ENCODE data around the gene TRIM33.

TRIM33 gene

DNA sequence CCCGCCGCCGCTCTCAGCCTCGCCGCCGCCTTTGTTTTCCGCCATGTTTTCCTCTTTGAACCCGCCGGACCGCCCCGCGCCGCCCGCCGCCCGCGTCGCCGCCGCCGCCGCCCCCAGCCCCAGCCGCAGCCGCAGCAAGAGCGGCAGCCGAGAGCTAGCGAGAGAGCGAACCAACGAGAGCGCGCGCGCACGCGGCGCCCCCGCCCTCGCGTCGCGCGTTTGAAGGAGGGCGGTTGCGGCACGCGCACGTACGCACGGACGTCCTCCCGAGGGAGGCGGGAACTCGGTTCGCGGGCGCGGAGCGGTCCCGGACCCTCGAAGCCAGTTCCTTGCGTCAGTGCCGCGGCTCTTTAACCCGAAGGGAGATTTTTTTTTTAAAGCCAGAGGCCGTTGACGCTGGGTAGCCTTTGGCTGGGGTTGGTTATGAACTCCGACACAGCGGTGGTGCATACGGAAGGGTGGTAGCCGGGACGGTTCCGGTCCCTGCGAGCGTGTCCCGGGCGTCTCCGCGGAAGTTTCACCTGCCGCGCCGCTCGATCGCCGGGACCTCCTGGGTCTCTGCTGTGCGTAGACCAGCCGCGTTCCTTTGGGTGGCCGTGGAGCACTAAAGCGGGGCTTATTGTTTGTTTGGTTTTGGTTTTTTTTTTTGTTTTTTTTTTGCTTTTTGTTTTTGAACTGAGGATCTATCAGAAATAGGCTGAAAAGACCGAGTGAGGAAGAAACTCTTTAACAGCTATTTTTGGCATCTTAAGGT, at the start of gene TRIM33:
Gene TRIM33 (minus strand): TSS at position 172 of the 754 bp plus-strand sequence. CDS start 127 bp downstream, at position 45.
- peak; percentile 90 for DNase-seq

DNA sequence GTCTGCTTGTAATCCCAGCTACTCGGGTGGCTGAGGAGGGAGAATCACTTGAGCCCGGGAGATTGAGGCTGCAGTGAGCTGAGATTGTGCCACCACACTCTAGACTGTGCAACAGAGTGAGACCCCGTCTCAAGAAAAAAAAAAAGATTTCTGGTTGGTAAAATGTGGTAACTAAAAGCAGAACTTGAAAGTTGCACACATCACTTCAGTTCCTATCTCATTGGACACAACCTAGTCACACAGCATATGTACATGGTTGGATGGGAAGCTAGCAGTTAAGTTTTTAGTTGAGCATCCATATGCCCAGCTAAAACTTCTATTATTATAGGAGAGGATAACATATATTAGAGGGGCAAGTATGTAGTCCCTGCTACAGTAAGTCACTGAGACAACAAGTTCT, 48.4 kb upstream of the TRIM33 start:
- DNase-seq = no peak

DNA sequence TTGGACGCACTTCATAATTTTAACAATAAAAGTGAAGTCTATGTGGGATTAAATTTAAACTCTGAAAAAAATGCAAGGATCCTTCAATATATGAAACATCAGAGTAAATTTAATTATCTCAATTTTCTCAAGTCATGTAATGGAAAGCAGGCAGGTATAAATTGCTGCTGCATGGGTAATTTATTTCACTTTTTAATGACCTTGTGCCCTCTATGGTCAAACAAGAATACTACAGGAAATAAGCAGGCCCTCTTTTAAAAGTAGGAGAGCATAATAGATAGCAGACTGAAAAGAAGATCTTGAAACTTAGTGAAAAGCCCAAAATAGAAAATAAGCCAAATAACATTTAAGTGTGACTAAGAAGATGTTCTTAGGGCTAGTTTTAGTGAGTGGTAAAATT, 47.5 kb upstream of the TRIM33 start:
- peak; percentile 1 for DNase-seq

DNA sequence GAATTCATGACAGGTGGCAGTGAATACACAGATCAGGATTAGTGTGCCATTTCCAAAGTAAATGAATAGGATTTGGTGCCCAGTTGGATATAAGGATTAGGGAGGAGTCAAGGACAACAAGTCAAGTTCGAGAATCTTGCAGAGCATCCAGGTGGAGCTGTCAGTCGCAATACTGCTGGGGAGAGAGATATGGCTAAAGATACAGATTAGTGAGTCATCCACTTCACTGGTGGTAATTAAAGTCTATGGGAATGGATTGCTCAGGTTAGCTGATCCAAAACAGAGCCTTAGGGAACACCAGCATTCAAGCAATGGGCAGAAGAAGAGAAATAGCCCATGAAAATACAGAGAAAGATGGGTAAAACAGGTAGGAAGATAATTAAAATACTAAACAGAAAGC, 43.6 kb upstream of the TRIM33 start:
- no peak for DNase-seq

DNA sequence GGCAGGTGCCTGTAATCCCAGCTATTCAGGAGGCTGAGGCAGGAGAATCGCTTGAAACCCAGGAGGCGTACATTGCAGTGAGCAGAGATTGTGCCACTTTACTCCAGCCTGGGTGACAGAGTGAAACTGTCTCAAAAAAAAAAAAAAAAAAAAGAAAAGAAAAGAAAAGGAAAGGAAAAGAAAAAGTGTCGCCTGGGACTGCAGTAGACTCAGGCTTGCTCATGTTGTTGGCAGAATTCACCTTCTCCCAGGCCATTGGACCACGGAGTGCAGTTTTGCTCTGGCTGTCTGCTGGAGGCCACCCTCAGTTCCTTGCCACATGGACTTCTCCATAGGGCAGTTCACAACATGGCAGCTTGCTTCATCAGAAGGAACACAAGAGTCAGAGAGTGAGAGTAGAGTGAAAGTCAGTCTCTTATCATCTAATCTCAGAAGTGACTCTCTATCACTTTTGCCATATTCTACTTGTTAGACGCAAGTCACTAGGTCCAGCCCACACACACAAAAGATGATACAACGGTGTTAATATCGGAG, 41.2 kb upstream of the TRIM33 start:
- no peak for DNase-seq

DNA sequence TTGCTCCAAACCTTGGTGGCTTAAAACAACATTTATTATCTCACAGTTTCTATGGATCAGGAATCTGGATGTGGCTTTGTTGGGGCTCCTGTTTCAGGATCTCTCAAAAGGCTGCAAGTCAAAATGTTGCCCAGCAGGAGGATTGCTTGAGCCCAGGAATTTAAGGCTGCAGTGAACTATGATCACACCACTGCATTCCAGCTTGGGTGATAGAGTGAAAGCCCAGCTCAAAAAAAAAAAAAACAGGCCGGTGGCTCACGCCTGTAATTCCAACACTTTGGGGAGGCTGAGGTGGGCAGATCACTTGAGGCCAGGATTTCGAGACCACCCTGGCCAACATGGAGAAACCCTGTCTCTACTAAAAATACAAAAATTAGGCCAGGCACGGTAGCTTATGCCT, 40.4 kb upstream of the TRIM33 start:
- DNase-seq = no peak

DNA sequence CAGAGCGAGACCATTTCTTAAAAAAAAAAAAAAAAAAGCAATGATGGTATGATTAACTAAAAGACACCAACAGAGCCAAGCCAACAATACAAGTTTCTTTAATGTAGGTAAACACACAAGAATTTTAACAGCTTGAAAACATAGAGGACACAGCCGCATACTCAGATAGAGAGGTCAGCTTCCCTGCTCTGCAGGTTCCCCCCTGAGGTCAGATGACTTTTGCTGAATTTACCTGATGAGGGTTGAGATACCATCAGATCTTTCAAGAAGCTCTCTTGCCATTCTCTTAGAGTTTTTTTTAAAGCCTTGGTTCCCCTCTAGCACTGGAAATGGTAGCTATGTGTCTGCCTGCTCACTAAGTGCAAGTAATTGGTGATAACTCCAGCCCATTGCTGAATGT, 39.3 kb upstream of the TRIM33 start:
- DNase-seq = no peak

DNA sequence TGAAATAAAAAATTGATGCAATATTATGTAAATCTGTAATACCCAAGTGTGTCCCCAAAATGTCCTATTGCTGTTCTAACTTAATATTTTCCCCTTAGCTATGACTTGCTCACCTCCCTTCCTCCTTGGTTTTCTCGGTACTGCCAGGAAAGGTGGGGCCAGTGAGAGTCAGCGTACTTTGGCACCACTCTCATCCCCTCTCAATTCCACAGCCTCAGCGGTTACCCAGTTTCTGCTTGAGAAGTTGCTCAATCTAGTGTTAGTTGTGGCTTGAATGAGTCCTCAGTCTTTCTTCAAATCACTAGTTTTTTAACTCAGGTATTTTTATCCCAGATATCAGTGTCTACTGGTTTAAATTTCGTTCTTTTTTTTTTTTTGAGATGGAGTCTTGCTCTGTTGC, 38.1 kb upstream of the TRIM33 start:
- peak; percentile 5 for DNase-seq

DNA sequence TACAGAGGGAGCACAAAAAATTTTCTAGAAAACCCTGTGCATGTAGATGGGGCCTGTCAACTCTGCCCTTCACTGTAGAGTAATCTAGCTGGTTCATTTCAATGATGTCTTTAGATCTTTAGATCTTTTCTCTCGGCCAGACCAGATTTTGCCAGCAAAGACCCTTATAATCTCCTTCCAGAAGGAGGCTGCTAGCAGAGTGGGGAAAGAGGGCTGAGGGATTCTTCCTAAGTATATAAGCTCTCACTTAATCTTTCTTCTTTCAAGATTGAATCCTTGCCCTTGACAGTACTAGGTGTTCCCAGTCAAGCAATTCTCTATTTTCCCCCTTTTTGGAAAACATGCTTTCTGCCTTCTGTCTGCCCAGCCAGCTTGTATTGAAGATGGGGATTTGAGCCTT, 36.1 kb upstream of the TRIM33 start:
- no peak for DNase-seq

DNA sequence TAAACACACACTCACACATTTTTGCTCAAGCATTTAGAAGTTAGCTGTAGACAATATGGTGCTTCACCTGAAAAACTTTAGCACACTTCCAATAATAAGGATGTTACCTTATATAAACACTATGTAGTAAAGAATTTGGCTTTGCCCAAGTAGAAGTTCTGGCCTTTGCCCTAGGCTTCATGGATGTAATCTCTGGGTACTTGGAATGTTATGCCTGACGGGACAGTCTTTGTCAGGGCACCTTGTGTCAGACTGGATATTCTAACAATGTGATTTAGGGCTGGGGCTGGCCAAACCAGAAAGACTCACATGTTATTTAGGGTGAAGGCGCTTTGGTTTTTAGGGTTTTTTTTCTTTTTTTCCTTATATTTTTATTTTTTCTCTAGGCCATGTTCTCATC, 34.8 kb upstream of the TRIM33 start:
- DNase-seq = no peak

DNA sequence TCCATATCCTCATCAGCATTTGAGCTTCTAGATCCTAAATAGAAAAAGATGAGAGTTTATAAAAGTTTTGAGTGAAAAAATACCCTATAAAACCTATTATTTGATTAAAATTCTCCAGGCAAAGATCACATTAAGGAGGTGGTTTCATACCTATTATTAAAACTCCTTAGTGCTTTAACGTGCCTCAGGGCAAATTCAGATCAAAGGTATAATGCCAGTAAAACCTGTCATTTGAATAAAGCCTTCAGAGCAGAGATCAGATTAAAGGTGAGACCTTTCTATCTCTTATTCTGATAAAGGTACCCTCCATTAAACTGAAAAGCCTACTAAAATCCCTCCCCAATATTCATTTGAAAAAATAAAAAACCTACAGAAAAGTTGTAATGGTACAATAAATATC, 34.3 kb upstream of the TRIM33 start:
- DNase-seq = no peak

DNA sequence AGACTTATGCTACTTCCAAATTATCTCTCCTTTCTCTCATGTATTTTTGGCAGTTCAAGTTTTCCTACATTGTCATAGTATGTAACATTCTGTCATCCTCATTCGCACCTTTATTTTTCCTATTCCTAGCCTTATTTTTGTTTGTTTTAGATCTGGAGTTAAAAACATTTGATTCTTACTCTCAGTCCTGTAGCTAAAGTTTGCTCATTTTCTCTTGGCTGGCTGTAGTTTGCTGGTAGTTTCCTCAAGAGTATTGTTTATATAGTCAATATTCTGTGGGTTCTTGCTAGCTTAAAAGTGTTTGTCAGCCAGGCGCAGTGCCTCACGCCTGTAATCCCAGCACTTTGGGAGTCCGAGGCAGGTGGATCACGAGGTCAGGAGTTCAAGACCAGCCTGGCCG, 29.8 kb upstream of the TRIM33 start:
- no peak for DNase-seq

DNA sequence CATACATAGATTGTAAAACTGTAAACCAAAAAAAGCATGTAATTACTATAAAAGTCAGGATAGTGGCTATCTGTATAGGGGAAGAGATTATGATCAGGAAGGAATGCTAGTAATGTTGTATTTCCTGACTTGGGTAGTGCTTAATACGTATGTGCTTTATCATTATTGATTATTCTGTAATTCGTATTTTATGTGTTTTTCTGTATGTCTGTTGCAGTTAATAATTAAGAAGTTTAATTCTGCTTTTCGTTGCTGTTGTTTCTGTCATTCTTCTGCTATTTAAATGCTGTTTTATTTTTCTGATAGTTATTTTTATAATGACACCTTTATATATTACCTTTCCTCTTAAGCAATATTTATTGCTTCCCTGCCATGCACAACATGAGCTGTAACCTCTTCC, 29.3 kb upstream of the TRIM33 start:
- no peak for DNase-seq

DNA sequence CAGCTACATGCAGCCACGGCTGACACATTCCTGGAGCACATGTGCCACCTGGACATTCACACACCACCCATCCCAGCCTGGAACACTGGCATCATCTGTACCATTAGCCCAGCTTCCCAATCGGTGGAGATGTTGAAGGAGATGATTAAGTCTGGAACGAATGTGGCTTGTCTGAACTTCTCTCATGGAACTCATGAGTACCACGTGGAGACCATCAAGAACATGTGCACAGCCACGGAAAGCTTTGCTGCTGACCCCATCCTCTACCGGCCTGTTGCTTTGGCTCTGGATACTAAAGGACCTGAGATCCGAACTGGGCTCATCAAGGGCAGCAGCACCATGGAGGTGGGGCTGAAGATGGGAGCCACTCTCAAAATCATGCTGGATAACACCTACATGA, 25.0 kb upstream of the TRIM33 start:
- DNase-seq = no peak

DNA sequence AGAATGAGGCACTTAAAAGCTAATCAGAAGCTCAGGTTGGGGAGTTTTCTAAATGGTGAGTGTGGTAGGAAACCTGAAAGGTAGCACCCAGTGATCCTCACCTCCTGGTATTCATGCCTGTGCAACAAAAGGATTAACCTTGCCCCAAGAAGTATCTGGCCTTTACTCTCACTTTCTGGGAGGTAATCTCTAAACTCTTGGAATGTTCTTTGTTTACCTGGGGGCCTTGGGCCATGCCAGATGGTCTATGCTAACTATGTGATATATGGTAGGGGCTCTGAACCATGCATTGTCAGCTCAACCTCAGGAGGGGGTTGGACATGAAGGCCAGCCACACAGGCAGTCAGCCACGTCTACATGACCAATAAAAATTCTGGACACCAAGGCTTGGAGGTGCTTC, 24.4 kb upstream of the TRIM33 start:
- DNase-seq = no peak

DNA sequence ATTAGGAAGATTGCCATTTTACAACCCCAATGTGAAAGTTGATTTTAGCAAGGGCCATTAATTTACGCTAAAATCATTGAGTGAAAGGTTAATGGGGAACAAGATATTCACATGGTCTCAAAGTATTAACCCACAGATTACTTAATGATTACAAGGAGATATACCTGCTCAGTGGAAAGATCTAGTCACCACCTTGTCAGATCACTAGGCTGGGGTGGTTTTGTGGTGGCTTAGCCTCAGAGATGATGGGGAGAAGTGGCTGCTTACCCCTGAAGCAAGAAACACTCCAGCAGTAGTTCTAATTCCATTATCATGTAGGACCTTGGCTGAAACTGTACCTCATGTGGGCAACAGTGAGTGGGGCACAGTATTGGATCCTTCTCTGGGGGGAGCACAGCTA, 20.1 kb upstream of the TRIM33 start:
- no peak for DNase-seq

DNA sequence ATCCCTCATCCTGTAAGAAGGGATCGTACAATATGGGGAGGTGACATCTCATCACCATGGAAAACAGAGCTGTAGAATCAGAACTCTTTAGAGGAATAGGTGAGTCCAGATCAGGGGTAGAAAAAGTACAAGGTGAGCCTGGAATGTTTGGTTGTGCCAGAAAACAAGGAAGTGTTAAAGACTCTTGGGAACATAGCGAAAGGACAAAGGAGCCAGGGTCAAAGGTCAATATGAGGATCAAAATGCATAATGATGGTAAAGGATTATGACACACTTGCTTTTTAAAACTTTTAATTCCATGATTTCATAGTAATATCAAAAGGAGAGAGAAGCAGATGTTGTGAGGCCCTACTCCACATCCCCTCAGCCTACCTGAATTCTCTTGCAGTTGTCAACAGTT, 19.2 kb upstream of the TRIM33 start:
- no peak for DNase-seq

DNA sequence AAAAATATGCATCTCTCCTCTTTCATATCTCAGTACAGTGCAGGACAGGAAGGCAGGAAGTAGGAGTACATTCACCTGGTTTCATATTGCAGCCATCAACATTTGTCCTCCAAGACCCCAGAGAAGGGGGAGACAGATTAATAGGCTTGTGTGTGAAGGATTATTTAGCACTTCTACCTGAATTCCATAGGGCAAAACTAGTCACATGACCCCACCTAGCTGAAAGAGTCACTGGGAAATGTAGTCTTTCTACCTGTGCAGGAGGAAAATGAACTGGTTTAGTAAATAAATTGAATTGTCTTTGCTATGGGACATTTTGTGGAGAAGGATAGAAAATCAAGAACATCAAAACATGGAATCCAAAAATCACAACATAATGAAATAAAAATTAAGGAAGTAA, 13.9 kb upstream of the TRIM33 start:
- no peak for DNase-seq

DNA sequence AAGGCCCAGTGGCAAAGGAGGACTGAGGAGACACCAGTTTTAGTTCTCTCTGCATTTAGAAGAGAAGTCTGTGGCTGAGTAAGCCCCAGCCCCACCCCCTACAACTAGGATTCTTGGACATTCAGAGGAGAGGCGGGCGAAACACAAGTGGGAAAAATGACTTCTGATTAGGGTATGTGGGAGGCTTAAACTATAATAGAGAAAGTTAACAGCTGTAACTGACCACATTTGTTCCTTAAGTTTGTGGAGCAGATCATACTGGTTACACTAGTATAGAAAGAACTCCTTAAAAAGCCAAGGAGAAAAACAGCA, 11.2 kb upstream of the TRIM33 start:
- DNase-seq = no peak

DNA sequence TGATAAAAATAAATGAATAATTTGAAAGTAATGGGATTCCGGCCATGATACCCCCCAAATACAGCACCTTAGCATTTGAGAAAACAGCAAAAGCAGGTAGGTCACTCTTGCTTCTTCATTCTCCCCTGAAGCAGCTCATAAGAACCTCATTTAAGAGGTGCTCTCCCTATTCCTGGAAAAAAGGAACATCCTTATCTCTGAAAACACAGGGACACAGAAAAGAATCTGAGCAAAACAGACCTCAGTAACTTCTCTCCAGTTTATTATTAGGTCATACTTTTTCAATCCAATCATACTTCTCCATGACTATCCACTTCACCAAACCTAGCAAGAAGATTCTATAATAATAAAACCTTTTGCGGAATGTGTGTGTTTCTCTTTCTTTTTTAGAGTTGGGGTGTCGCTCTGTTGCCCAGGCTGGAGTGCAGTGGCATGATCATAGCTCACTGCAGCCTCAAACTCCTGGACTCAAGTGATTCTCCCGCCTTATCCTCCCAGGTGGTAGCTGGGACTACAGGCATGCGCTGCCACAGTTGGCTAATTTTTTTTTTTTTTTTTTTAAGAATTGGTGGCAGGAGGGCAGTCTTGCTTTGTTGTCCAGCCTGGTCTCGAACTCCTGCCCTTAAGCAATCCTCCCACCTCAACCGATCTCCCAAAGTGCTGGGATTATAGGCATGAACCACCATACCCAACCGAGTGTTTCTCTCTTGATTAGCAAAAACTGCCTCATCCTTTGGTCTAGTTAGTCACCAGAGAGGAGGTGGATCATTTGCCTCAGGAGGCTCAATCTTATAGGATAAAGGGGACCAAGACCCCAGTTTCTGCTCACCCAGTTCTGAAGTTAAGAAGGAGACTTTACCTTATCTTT, 10.6 kb upstream of the TRIM33 start:
- DNase-seq = no peak

DNA sequence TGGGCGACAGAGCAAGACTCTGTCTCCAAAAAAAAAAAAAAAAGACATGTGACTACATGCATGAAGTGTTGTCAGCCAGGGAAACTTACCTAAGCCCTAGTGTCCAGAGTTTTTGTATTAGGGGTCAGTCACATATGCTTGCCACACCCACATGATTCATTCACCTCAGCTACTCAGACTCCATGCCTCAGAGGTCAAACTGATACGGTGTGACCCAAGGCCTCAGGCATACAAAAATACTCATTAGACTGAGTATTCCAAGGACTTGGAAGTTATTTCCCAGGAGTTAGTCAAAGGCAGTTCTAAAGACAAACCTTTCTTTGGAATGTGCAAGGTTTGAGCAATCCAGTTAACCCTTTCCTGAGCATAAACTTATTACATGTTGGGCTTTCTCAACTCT, 6.3 kb upstream of the TRIM33 start:
- DNase-seq = no peak

DNA sequence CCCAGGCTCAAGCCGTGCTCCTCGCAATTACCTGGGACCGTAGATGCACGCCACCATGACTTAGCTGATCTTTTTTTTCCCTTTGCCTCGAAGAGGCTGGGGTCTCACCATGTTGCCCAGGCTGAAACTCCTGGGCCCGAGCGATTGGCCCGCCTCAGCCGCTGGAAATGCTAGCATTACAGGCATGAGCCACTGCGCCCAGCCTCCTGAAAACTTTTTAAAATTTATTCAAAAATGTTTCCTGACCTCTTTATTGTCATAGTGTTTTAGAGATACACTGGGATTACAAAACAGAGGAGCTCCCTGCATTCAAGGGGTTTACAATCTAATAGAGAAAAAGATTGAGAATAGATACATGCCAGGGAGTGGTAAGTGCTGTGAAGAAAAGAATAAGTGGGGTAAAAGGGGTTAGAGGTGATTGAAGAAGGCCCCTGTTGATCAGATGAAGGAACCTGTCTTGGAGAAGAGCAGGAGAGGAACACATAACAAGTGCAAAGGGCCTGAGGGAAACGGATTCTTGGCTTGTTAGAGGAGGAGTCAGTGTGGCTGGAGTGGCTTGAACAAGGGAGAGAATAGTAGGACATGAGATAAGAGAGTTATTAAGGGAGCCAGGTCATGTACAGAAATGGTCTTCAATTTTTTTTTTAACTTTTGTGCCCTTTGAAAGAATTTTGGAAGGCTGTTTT, 1.7 kb upstream of the TRIM33 start:
- no peak for DNase-seq

DNA sequence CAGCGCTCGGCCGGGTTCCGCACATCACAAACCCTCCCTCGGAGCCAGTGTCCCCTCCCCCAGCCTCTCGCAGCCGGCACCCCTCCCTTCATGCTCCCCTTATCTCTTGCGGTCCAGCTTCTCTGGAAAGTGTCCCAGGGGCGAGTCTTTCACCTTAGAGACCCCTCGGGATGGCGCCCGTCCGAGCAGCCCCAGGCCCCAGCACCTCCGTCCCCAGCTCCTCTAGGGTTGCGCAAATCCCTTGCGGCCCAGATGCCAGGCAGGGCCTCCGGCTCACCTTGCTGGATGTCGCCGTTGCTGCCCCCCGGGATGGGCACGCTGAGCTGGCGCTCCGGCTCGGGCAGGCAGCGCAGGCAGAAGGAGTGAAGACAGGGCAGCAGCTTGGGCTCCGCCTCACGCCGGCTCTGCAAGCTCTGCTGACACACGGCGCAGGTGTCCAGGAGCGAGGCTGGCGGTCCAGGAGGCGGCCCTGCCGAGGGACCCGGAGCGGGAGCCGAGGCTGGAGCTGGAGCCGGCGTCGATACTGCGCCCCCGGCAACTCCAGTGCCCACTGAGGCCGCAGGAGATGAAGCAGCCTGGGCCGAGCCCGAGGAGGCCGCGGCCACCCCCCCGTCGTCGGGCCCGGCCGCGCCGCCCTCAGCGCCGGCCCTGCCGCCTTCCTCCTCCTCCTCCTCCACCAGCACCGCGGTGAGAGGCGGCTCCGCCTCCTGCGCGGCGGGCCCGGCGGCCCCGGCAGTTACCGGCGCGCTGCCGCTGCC, 550 bp downstream of the TRIM33 start:
- DNase-seq = no peak

Data from fibroblast of upper back skin (primary cell).